ENCODE measurements around the gene ABR. TPM values are rescaled to one million over a fixed set of nuclear protein-coding genes. Genes with fewer than 3 reads are reported as not detected.

The ABR gene
- total RNA-seq, 1 experiment from 2014 or later, result 172 TPM

GRCh38 chr17:1150863-1151600, 28.7 kb downstream of the ABR start:
- in situ Hi-C loops (cut with HindIII; ENCODE audit: low pct_unique_long_range_greater_than_20kb, low sequenced_read_pairs) (no loop called here), intact Hi-C loops (cut with micrococcal nuclease; ENCODE audit: unreplicated experiment) (no loop called here)
- Histone ChIP-seq H3K36me3 (ENCODE audit: control insufficient read depth, insufficient read depth, low read length) (no peaks in the 10 kb centered on the region), H3K4me1 (ENCODE audit: control insufficient read depth, insufficient read depth, low read length) (no peaks in the 10 kb centered on the region), H3K4me3 (ENCODE audit: low read depth in 2 of 2, low read length in 2 of 2) (no peak overlapping the region), H3K27ac (ENCODE audit: low read length) (no peak overlapping the region), H3K9me3 (ENCODE audit: control insufficient read depth, insufficient read depth, low read depth, low read length) (no peaks in the 10 kb centered on the region), H3K27me3 (ENCODE audit: control insufficient read depth, insufficient read depth, low read length) (no peaks in the 10 kb centered on the region)
- CTCF ChIA-PET, result no interaction called here
- DNase-seq (ENCODE audit: low read depth, low spot score), result no peak
- TF ChIP-seq, protein P1, sequence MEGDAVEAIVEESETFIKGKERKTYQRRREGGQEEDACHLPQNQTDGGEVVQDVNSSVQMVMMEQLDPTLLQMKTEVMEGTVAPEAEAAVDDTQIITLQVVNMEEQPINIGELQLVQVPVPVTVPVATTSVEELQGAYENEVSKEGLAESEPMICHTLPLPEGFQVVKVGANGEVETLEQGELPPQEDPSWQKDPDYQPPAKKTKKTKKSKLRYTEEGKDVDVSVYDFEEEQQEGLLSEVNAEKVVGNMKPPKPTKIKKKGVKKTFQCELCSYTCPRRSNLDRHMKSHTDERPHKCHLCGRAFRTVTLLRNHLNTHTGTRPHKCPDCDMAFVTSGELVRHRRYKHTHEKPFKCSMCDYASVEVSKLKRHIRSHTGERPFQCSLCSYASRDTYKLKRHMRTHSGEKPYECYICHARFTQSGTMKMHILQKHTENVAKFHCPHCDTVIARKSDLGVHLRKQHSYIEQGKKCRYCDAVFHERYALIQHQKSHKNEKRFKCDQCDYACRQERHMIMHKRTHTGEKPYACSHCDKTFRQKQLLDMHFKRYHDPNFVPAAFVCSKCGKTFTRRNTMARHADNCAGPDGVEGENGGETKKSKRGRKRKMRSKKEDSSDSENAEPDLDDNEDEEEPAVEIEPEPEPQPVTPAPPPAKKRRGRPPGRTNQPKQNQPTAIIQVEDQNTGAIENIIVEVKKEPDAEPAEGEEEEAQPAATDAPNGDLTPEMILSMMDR (IDR thresholded peaks at IDR 0.05), result no peak
- TF ChIP-seq SIN3A (IDR thresholded peaks at IDR 0.05; ENCODE audit: borderline replicate concordance, insufficient read depth, low read depth, low read length) (no peak), POLR2AphosphoS5 (IDR thresholded peaks at IDR 0.05; ENCODE audit: low read depth, low read length) (no peak), REST (IDR thresholded peaks at IDR 0.05; ENCODE audit: insufficient read depth in 1 of 2, low read depth in 2 of 2, low read length in 1 of 2) (no peak), TCF7L2 (IDR thresholded peaks at IDR 0.05; ENCODE audit: low read depth, low read length) (no peak)
- BruUV-seq (replicated peaks), result no TSS peak
- ATAC-seq, result no peak
- POLR2A ChIA-PET, result no interaction called here

- ATAC-seq (no peak), DNase-seq (ENCODE audit: low read depth, low spot score) (no peak)
- Histone ChIP-seq H3K4me3 (ENCODE audit: low read depth in 2 of 2, low read length in 2 of 2) (no peak overlapping the region), H3K27me3 (ENCODE audit: control insufficient read depth, insufficient read depth, low read length) (no peaks in the 10 kb centered on the region), H3K9me3 (ENCODE audit: control insufficient read depth, insufficient read depth, low read depth, low read length) (no peaks in the 10 kb centered on the region), H3K27ac (ENCODE audit: low read length) (no peak overlapping the region), H3K4me1 (ENCODE audit: control insufficient read depth, insufficient read depth, low read length) (no peaks in the 10 kb centered on the region), H3K36me3 (ENCODE audit: control insufficient read depth, insufficient read depth, low read length) (no peaks in the 10 kb centered on the region)
- no TSS peak for BruUV-seq (replicated peaks)
- TF ChIP-seq, protein P1 (IDR thresholded peaks at IDR 0.05), result no peak
- TF ChIP-seq TCF7L2 (IDR thresholded peaks at IDR 0.05; ENCODE audit: low read depth, low read length), result no peak
- TF ChIP-seq REST (IDR thresholded peaks at IDR 0.05; ENCODE audit: insufficient read depth in 1 of 2, low read depth in 2 of 2, low read length in 1 of 2), result no peak
- no peak for TF ChIP-seq POLR2AphosphoS5 (IDR thresholded peaks at IDR 0.05; ENCODE audit: low read depth, low read length)
- no peak for TF ChIP-seq SIN3A (IDR thresholded peaks at IDR 0.05; ENCODE audit: borderline replicate concordance, insufficient read depth, low read depth, low read length)
- in situ Hi-C loops (cut with HindIII; ENCODE audit: low pct_unique_long_range_greater_than_20kb, low sequenced_read_pairs) (no loop called here), intact Hi-C loops (cut with micrococcal nuclease; ENCODE audit: unreplicated experiment) (no loop called here)
- ChIA-PET CTCF (no interaction called here), POLR2A (no interaction called here)
These were observed 29.9 kb downstream of the ABR start for GRCh38 chr17:1149869-1150268.
